HCT116 (cell line): ENCODE results near the gene SNX19. TPM values are rescaled to one million over a fixed set of nuclear protein-coding genes. Genes with fewer than 3 reads are reported as not detected.

Experiments used
- ATAC-seq: fragments of 200-7000 bp; cut with Tn5 transposase; 2 replicates; pipeline ENCODE4 v1.9.1; 2020; ENCODE audit warnings: mild to moderate bottlenecking, moderate library complexity
- BruUV-seq: library from RNA; stranded (reverse); fragments of 400-500 nt; replicated peaks from 2 replicates; lab custom pipeline; 2021; lab: Mats Ljungman, UMichigan
- CTCF ChIA-PET: fragments of 300-600 bp; sonication (Branson Sonifier 250); formaldehyde crosslinking; loops from one replicate; lab custom pipeline; 2021; ENCODE audit warnings: antibody characterized with exemption; lab: Charles Lee
- POLR2A ChIA-PET: fragments of 300-600, 350-600 bp; sonication (Branson Sonifier 250); formaldehyde crosslinking; loops from one replicate; lab custom pipeline; 2021; ENCODE audit warnings: antibody characterized with exemption; lab: Charles Lee
- RAD21 ChIA-PET, 2 experiments: fragments of 300-600 bp; sonication (Branson Sonifier 250); formaldehyde crosslinking; loops; one replicate each; lab custom pipeline; 2023; ENCODE audit warnings: low total read pairs in 2 of 2; ENCODE audit not compliant: uncharacterized antibody in 2 of 2, unreplicated experiment in 2 of 2, low non-redundant PET in 1 of 2; lab: Charles Lee
- DNase-seq: peaks from one replicate; pipeline ENCODE4 v3.0.0-alpha.2; 2010; ENCODE audit warnings: low read depth, low spot score
- H2AFZ ChIP-seq: fragments of 200-600 bp; shearing (Covaris generic), sonication (generic); 2 replicates; pipeline ENCODE4 v1.6.1; 2017; ENCODE audit warnings: low read depth, mixed run types, mixed read lengths, antibody characterized with exemption, low read length; ENCODE audit not compliant: poor library complexity, severe bottlenecking
- H3K27ac ChIP-seq: 2 replicates; pipeline ENCODE4 v1.5.1; 2012; ENCODE audit warnings: low read depth, low read length
- H3K27me3 ChIP-seq: fragments of 200-600 bp; sonication (generic); 2 replicates; pipeline ENCODE4 v1.6.1; 2016; ENCODE audit warnings: mixed run types, low read length, mixed read lengths; ENCODE audit not compliant: insufficient read depth
- H3K36me3 ChIP-seq, 2 experiments: fragments of 200-500 bp in 1 of 2; fragments of 200-600 bp in 1 of 2; sonication (Bioruptor generic) in 1 of 2; sonication (generic) in 1 of 2; 2 replicates each; pipeline versions ENCODE4 v1.5.1 to v1.6.1; 2014 to 2016; ENCODE audit warnings: low read length in 2 of 2, inconsistent platforms in 1 of 2, mixed read lengths in 1 of 2, mixed run types in 1 of 2; ENCODE audit not compliant: insufficient read depth in 2 of 2, control insufficient read depth in 1 of 2
- H3K4me1 ChIP-seq, 2 experiments: fragments of 200-600 bp in 1 of 2; sonication (generic) in 1 of 2; 2 replicates each; pipeline versions ENCODE4 v1.5.1 to v1.6.1; 2012 to 2017; ENCODE audit warnings: low read length in 2 of 2, inconsistent platforms in 1 of 2, mild to moderate bottlenecking in 1 of 2, mixed read lengths in 1 of 2, mixed run types in 1 of 2, moderate library complexity in 1 of 2; ENCODE audit not compliant: insufficient read depth in 2 of 2, control insufficient read depth in 1 of 2
- H3K4me2 ChIP-seq: fragments of 200-600 bp; sonication (generic); 2 replicates; pipeline ENCODE4 v1.6.1; 2017; ENCODE audit warnings: mixed run types, low read length, mixed read lengths
- H3K4me3 ChIP-seq, 2 experiments: fragments of 200-600 bp in 1 of 2; sonication (generic) in 1 of 2; replicated peaks in 1 of 2; 2 replicates each; pipeline ENCODE4 v1.5.1; 2011 to 2016; ENCODE audit warnings: low read length in 2 of 2, control low read depth in 1 of 2, low read depth in 1 of 2, mild to moderate bottlenecking in 1 of 2, mixed read lengths in 1 of 2, mixed run types in 1 of 2
- H3K79me2 ChIP-seq: fragments of 200-600 bp; sonication (generic); 2 replicates; pipeline ENCODE4 v1.6.1; 2017; ENCODE audit warnings: mild to moderate bottlenecking, mixed run types, low read length, moderate library complexity, mixed read lengths; ENCODE audit not compliant: insufficient read depth
- H3K9ac ChIP-seq: fragments of 200-600 bp; sonication (generic); 2 replicates; pipeline ENCODE4 v1.6.1; 2016; ENCODE audit warnings: low read length, mixed read lengths
- H3K9me2 ChIP-seq: fragments of 200-600 bp; sonication (generic), shearing (Covaris generic); 2 replicates; pipeline ENCODE4 v1.6.1; 2017; ENCODE audit warnings: mixed run types, mild to moderate bottlenecking, moderate library complexity; ENCODE audit not compliant: insufficient read depth
- H3K9me3 ChIP-seq, 2 experiments: fragments of 200-500 bp in 1 of 2; fragments of 200-600 bp in 1 of 2; sonication (Bioruptor generic) in 1 of 2; sonication (generic) in 1 of 2; 2 replicates each; pipeline ENCODE4 v1.6.1; 2014 to 2017; ENCODE audit warnings: low read length in 2 of 2, mixed read lengths in 2 of 2, inconsistent platforms in 1 of 2, low read depth in 1 of 2, mild to moderate bottlenecking in 1 of 2, mixed run types in 1 of 2, moderate library complexity in 1 of 2; ENCODE audit not compliant: control insufficient read depth in 1 of 2, insufficient read depth in 1 of 2
- H4K20me1 ChIP-seq: fragments of 200-600 bp; sonication (generic), shearing (Covaris generic); 2 replicates; pipeline ENCODE4 v1.6.1; 2017; ENCODE audit warnings: mixed run types, mild to moderate bottlenecking, moderate library complexity; ENCODE audit not compliant: insufficient read depth
- CBX3 ChIP-seq: IDR thresholded peaks from 2 replicates; pipeline ENCODE4 v1.6.1; 2012; ENCODE audit warnings: low read depth
- EZH2 ChIP-seq: fragments of 200-600 bp; sonication (generic); IDR thresholded peaks from 2 replicates; pipeline ENCODE4 v1.6.1; 2017; ENCODE audit warnings: antibody characterized with exemption, mixed run types
- EZH2phosphoT487 ChIP-seq: fragments of 200-600 bp; IDR thresholded peaks from 2 replicates; pipeline ENCODE4 v1.6.1; 2018; ENCODE audit warnings: antibody characterized with exemption, borderline replicate concordance
- POLR2A ChIP-seq: IDR thresholded peaks from 2 replicates; pipeline ENCODE4 v1.7.0; 2011; ENCODE audit warnings: borderline replicate concordance; ENCODE audit not compliant: insufficient read depth, insufficient read length; ENCODE audit errors: extremely low read depth
- SRF ChIP-seq: IDR thresholded peaks from 2 replicates; pipeline ENCODE4 v1.6.1; 2012; ENCODE audit warnings: low read depth
- TCF7L2 ChIP-seq: IDR thresholded peaks from 2 replicates; pipeline ENCODE4 v1.7.0; 2011; ENCODE audit warnings: borderline replicate concordance, inconsistent platforms; ENCODE audit not compliant: insufficient read depth, insufficient read length; ENCODE audit errors: extremely low read depth
- YY1 ChIP-seq: IDR thresholded peaks from 2 replicates; pipeline ENCODE4 v1.6.1; 2011; ENCODE audit warnings: low read length, low read depth, moderate library complexity, mild to moderate bottlenecking; ENCODE audit not compliant: insufficient replicate concordance; ENCODE audit errors: extremely low read depth
- ZFX ChIP-seq: fragments of 450-650 bp; IDR thresholded peaks from 2 replicates; pipeline ENCODE4 v1.6.1; 2017
- intact Hi-C: fragments of 100-400 bp; cut with micrococcal nuclease; formaldehyde crosslinking; loops from 2 replicates; pipeline ENCODE4 v1.10.0; 2022
- total RNA-seq: library from RNA; stranded (reverse); gene quantifications from one replicate; pipeline ENCODE4 v1.2.1, GENCODE V29; 2021; ENCODE audit not compliant: unreplicated experiment
- TF ChIP-seq, protein P1 (sequence below): IDR thresholded peaks from 2 replicates; pipeline ENCODE4 v1.6.1; 2012
- TF ChIP-seq, protein P2 (sequence below): IDR thresholded peaks from 2 replicates; pipeline ENCODE4 v1.6.1; 2012
- TF ChIP-seq, protein P3 (sequence below), 3 experiments: fragments of 200-600 bp in 1 of 3; sonication (generic) in 1 of 3; IDR thresholded peaks in 2 of 3; conservative IDR thresholded peaks in 1 of 3; 2 replicates each; pipeline ENCODE4 v1.5.1; 2012 to 2017; ENCODE audit warnings: low read depth in 2 of 3, low read length in 2 of 3, antibody characterized with exemption in 1 of 3, borderline replicate concordance in 1 of 3, control low read depth in 1 of 3, mild to moderate bottlenecking in 1 of 3, mixed read lengths in 1 of 3, mixed run types in 1 of 3, moderate library complexity in 1 of 3; ENCODE audit not compliant: insufficient read depth in 1 of 3

SNX19 gene
- total RNA-seq, 1 experiment from 2014 or later = 25.2 TPM

DNA sequence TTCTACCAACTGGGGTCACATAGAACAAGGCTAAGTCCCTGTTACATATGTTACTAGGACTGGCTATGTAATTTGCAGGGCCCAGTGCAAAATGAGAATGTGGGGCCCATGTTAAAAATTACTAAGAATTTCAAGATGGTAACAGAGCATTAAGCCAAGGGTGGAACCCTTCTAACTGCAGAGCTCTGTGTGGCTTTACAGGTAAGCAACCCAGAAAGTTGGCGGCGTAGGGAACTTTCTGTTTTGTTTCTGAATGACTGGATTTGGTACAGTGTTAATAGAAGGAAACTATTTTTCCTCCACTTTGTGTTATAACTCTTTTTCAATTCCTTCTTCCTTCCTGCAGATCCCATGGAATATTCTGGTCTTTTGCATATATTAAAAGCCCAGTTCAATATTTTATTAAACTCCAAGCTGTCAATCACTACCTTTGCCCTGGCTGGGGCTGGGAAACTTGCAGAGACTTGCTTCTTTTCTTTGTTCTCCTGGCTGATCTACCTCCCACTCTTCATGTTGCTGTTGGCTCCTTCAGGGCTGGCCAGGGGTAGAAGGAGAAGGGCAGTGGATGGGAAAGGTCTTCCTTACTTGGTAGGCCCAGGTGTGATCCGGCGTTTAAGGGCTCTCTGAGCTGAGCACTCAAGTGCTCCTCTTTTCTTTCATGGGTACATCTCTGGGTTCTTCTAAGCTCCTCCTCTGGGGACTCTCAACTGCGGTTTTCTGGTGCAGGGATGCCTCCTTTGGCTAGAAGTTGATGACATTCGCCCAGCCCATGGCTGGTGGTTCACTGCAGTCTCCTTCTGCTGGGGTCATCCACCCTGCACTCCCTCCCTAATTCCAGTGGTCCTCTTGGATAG, 67.7 kb downstream of the SNX19 start:
- H3K4me1 ChIP-seq = peaks cover 0 to 15% of the 10 kb centered on the region in 2 experiments; a peak in 2 of 4 replicates
- H3K36me3 ChIP-seq = no peaks in the 10 kb centered on the region
- ChIA-PET POLR2A (no interaction called here), CTCF (no interaction called here), RAD21 (no interaction called here)
- no peak overlapping the region for H3K4me2 ChIP-seq
- TF ChIP-seq SRF (no peak), EZH2 (no peak), TCF7L2 (no peak), ZFX (no peak), POLR2A (no peak), CBX3 (no peak), YY1 (no peak), EZH2phosphoT487 (no peak)
- TF ChIP-seq, protein P1, sequence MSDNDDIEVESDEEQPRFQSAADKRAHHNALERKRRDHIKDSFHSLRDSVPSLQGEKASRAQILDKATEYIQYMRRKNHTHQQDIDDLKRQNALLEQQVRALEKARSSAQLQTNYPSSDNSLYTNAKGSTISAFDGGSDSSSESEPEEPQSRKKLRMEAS = no peak
- TF ChIP-seq, protein P2, sequence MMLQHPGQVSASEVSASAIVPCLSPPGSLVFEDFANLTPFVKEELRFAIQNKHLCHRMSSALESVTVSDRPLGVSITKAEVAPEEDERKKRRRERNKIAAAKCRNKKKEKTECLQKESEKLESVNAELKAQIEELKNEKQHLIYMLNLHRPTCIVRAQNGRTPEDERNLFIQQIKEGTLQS = no peak
- TF ChIP-seq, protein P3, sequence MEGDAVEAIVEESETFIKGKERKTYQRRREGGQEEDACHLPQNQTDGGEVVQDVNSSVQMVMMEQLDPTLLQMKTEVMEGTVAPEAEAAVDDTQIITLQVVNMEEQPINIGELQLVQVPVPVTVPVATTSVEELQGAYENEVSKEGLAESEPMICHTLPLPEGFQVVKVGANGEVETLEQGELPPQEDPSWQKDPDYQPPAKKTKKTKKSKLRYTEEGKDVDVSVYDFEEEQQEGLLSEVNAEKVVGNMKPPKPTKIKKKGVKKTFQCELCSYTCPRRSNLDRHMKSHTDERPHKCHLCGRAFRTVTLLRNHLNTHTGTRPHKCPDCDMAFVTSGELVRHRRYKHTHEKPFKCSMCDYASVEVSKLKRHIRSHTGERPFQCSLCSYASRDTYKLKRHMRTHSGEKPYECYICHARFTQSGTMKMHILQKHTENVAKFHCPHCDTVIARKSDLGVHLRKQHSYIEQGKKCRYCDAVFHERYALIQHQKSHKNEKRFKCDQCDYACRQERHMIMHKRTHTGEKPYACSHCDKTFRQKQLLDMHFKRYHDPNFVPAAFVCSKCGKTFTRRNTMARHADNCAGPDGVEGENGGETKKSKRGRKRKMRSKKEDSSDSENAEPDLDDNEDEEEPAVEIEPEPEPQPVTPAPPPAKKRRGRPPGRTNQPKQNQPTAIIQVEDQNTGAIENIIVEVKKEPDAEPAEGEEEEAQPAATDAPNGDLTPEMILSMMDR (IDR thresholded peaks at IDR 0.05 in 2 of 3, conservative IDR thresholded peaks at IDR 0.05 in 1 of 3; ENCODE audit: borderline replicate concordance in 1 of 3, insufficient read depth in 1 of 3, low read depth in 2 of 3, low read length in 2 of 3) = no peak
- no peak overlapping the region for H2AFZ ChIP-seq
- no peaks in the 10 kb centered on the region for H4K20me1 ChIP-seq
- H3K9me3 ChIP-seq = no peaks in the 10 kb centered on the region
- H3K79me2 ChIP-seq = no peaks in the 10 kb centered on the region
- intact Hi-C loops = no loop called here
- BruUV-seq = no TSS peak
- H3K9me2 ChIP-seq = no peaks in the 10 kb centered on the region
- H3K27me3 ChIP-seq = no peaks in the 10 kb centered on the region
- ATAC-seq (no peak), DNase-seq (no peak)
- no peak overlapping the region for H3K27ac ChIP-seq
- no peak overlapping the region for H3K4me3 ChIP-seq
- H3K9ac ChIP-seq = no peak overlapping the region
